Activated CD8-positive, alpha-beta T cell treated with anti-CD3 and anti-CD28 coated beads for 36 hours (primary cell): ENCODE measurements around the gene PRKAR2B. TPM values are rescaled to one million over a fixed set of nuclear protein-coding genes. Genes with fewer than 3 reads are reported as not detected.

Source experiments
- ATAC-seq: fragments of 200-7000 bp; cut with Tn5 transposase; one replicate; pipeline ENCODE4 v1.10.0; 2021; ENCODE audit warnings: mild to moderate bottlenecking, moderate library complexity
- CTCF ChIA-PET: fragments of 350-600 bp; sonication (Branson Sonifier 250); formaldehyde crosslinking; loops from one replicate; lab custom pipeline; 2021; ENCODE audit warnings: antibody characterized with exemption; lab: Charles Lee
- POLR2A ChIA-PET: fragments of 350-600 bp; sonication (Branson Sonifier 250); formaldehyde crosslinking; loops from one replicate; lab custom pipeline; 2021; ENCODE audit warnings: antibody characterized with exemption; lab: Charles Lee
- DNase-seq: peaks from one replicate; pipeline ENCODE4 v3.0.0-alpha.2; 2020
- H3K27ac Mint-ChIP-seq: one replicate; pipeline ENCODE4 v1.8.0; 2021; ENCODE audit warnings: mild to moderate bottlenecking, mixed read lengths
- H3K27me3 Mint-ChIP-seq: one replicate; pipeline ENCODE4 v1.8.0; 2021; ENCODE audit warnings: mixed read lengths
- H3K36me3 Mint-ChIP-seq: one replicate; pipeline ENCODE4 v1.8.0; 2021; ENCODE audit warnings: low read depth, mixed read lengths
- H3K4me1 Mint-ChIP-seq: one replicate; pipeline ENCODE4 v1.8.0; 2021; ENCODE audit warnings: low read depth, mixed read lengths
- H3K4me3 Mint-ChIP-seq: one replicate; pipeline ENCODE4 v1.8.0; 2021; ENCODE audit warnings: mild to moderate bottlenecking, moderate library complexity, mixed read lengths
- H3K9me3 Mint-ChIP-seq: one replicate; pipeline ENCODE4 v1.8.0; 2021; ENCODE audit warnings: mixed read lengths
- intact Hi-C: fragments of 100-400 bp; cut with micrococcal nuclease; formaldehyde crosslinking; loops from one replicate; pipeline ENCODE4 v1.10.0; 2022
- total RNA-seq, 2 experiments: library from RNA; stranded (reverse); gene quantifications; one replicate each; pipeline ENCODE4 v1.2.3, GENCODE V29; 2021
- TF ChIP-seq, protein P1 (sequence below): fragments of 200-600 bp; IDR thresholded peaks from one replicate; pipeline ENCODE4 v1.8.0; 2022; ENCODE audit warnings: antibody characterized with exemption, mild to moderate bottlenecking

PRKAR2B gene
- total RNA-seq, 2 experiments from 2014 or later = 1.1 to 1.3 TPM

DNA sequence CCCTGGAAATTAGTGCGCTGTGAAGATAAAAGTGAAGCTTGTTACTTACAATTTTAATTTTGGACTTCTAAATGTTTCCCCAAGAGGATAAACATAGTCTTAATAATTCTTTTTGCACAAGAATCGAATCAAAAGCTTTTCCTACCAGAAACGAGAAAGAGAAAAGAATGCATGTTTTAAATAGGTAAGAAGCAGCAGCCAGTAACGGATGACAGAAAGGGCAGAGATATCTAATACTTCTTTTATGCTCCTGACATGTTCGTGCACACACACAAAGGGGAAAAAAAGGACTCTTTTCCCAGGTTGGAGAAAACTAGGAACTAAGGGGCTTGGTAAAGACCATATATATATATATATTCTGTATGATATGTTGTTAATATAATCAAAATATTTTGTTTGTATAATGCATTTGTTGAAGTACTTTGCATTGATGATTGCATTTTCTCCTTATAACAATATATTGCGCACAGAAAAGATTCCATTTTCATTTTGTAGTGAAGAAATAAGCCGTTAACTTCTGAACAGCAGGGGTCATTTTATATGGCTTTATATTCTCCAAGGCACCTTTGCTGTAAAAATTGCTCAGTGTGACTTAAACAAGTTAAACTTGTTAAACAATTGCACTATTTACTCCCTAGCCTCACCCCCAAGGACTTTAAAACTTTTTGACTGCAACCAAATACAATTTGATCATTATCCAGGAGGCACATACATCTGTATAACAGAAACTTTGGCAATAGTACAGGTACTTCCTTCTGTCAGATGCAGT lies 2.2 kb downstream of the PRKAR2B start:
- CTCF ChIA-PET = interaction anchor here (1.0 to 1.1 kb wide), 3 partner anchors 18 to 99 kb away, joined by 3 read pairs; no protein-coding TSS in a partner anchor
- peaks cover 11% of the 10 kb centered on the region for H3K4me1 Mint-ChIP-seq
- ATAC-seq (no peak), DNase-seq (no peak)
- peaks cover 32% of the 10 kb centered on the region for H3K27me3 Mint-ChIP-seq
- no peak overlapping the region for H3K27ac Mint-ChIP-seq
- TF ChIP-seq, protein P1, sequence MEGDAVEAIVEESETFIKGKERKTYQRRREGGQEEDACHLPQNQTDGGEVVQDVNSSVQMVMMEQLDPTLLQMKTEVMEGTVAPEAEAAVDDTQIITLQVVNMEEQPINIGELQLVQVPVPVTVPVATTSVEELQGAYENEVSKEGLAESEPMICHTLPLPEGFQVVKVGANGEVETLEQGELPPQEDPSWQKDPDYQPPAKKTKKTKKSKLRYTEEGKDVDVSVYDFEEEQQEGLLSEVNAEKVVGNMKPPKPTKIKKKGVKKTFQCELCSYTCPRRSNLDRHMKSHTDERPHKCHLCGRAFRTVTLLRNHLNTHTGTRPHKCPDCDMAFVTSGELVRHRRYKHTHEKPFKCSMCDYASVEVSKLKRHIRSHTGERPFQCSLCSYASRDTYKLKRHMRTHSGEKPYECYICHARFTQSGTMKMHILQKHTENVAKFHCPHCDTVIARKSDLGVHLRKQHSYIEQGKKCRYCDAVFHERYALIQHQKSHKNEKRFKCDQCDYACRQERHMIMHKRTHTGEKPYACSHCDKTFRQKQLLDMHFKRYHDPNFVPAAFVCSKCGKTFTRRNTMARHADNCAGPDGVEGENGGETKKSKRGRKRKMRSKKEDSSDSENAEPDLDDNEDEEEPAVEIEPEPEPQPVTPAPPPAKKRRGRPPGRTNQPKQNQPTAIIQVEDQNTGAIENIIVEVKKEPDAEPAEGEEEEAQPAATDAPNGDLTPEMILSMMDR = no peak
- H3K4me3 Mint-ChIP-seq = no peak overlapping the region
- intact Hi-C loops = loop anchor here (5.0 kb wide), 1 partner anchor 254 kb away; no protein-coding TSS in a partner anchor
- POLR2A ChIA-PET = no interaction called here
- H3K9me3 Mint-ChIP-seq = no peaks in the 10 kb centered on the region
- H3K36me3 Mint-ChIP-seq = no peaks in the 10 kb centered on the region

DNA sequence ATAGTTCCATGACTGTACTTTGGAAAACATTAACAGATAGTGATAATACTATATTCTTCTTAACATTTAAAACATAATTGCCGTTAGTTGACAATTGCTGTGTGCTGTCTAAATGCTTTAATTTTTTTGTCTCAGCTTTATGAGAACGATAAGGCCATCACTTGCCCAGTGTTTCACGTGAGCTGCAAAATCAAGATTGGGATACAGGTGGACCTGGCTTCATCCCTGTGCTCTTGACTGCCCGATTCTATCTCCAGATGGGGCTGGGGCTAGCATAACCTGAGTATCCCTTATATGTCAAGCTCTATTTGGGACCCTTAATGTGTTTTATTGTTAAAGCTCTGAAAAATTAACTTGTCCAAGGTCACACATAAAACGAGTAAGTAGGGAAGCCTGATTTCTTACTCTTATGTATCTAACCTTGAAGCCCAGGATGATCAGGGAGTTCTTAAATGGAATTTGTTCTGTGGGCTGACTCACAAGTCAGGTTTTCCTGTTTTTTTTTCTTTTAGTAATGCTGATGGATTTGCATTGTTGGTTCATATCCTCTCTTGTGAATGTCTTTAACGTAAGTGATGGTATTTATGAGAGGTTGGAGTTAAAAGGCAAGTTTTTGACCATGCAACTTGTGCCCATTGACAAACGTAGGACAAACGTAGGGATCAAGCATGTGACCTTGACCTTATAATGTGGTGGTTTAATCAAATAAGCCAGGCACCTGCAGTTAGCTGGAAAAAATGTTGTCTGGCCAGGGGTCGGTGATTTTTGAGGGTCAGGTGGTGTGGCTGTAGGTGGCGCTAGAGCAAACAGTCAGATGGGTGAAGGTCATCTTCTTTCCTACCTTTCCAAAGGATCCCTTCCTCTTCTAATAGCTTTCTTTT lies 3.6 kb downstream of the PRKAR2B start:
- H3K36me3 Mint-ChIP-seq = no peaks in the 10 kb centered on the region
- H3K27ac Mint-ChIP-seq = no peak overlapping the region
- intact Hi-C loops = loop anchor here (5.0 kb wide), 1 partner anchor 256 kb away; no protein-coding TSS in a partner anchor
- peaks cover 12% of the 10 kb centered on the region for H3K4me1 Mint-ChIP-seq
- ChIA-PET CTCF (interaction anchor here (0.6 to 1.9 kb wide), 7 partner anchors 14 to 425 kb away, joined by 3 to 6 read pairs (median 3); no protein-coding TSS in a partner anchor), POLR2A (no interaction called here)
- H3K9me3 Mint-ChIP-seq = no peaks in the 10 kb centered on the region
- DNase-seq = no peak
- no peak for ATAC-seq
- TF ChIP-seq, protein P1 = peak; percentile 20
- H3K27me3 Mint-ChIP-seq = peaks cover 32% of the 10 kb centered on the region
- H3K4me3 Mint-ChIP-seq = no peak overlapping the region

DNA sequence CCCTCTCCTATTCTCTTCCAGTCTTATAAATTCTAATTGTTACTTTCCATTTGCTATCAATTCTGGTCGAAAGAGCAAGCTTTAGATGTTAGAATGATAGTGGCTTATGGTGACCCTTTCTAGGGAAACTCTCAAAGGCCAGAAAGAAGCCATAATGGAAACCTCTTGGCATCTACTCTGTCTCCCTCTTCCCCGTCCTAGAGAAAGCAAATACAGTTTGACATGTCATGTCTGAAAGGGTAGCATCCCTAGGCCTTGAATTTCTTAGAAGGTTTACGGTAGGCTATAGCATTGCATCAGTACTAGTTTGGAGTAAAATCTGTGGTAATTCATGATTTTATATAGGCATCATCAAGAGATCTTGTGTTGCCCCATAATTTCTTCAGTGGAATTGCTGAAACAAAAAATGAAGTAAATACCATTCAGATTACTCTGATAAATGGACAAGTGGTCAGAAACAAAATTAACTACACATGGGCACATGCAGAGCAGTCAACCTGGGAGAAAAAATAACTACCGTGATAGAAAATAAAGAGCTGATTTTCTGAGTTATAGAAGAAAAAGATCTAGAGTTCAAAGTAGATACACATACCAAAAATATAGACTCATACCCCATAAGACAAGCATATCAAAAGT lies 4.4 kb downstream of the PRKAR2B start:
- Mint-ChIP-seq H3K27me3 (peaks cover 31% of the 10 kb centered on the region), H3K4me1 (peaks cover 11% of the 10 kb centered on the region), H3K27ac (no peak overlapping the region), H3K4me3 (no peak overlapping the region), H3K36me3 (no peaks in the 10 kb centered on the region), H3K9me3 (no peaks in the 10 kb centered on the region)
- ATAC-seq = no peak
- DNase-seq = no peak
- intact Hi-C loops = loop anchor here (5.0 kb wide), 1 partner anchor 257 kb away; no protein-coding TSS in a partner anchor
- ChIA-PET CTCF (interaction anchor here (0.6 to 1.9 kb wide), 5 partner anchors 14 to 252 kb away, joined by 3 to 6 read pairs (median 3); no protein-coding TSS in a partner anchor), POLR2A (no interaction called here)
- TF ChIP-seq, protein P1 = no peak

DNA sequence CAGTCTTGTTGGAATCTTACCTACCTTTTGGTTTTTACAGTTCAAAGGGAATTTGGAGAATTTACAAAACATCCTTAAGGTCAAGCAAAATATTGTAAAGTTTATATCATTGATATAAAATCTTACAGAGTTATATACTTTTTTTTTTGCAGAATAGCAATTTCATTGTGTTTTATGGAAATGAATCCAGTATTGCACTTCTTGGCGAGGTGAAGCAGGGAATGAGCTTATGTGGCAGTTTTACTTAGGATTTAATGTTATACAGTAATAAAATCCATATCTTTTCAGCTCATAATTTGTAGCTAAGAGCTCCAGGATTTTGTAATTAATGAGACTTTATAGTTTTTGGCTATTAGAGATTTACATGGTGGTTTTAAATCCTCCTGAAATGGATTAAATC lies 5.0 kb downstream of the PRKAR2B start:
- no peak overlapping the region for H3K27ac Mint-ChIP-seq
- H3K4me1 Mint-ChIP-seq = peaks cover 9% of the 10 kb centered on the region
- H3K4me3 Mint-ChIP-seq = no peak overlapping the region
- DNase-seq (no peak), ATAC-seq (no peak)
- CTCF ChIA-PET = interaction anchor here (1.4 to 1.9 kb wide), 2 partner anchors 190 to 253 kb away, joined by 3 to 4 read pairs; no protein-coding TSS in a partner anchor
- POLR2A ChIA-PET = no interaction called here
- H3K36me3 Mint-ChIP-seq = no peaks in the 10 kb centered on the region
- H3K9me3 Mint-ChIP-seq = no peaks in the 10 kb centered on the region
- TF ChIP-seq, protein P1 = no peak
- intact Hi-C loops = loop anchor here (5.0 kb wide), 1 partner anchor 257 kb away; no protein-coding TSS in a partner anchor
- peaks cover 29% of the 10 kb centered on the region for H3K27me3 Mint-ChIP-seq
